H9 (cell line): Measurements from ENCODE around the gene ANKS1B. TPM values are rescaled to one million over a fixed set of nuclear protein-coding genes. Genes with fewer than 3 reads are reported as not detected.

Source experiments
- DNase-seq: peaks from one replicate; pipeline ENCODE4 v3.0.0-alpha.2; 2017
- H2AFZ ChIP-seq: one replicate; pipeline ENCODE4 v1.6.1; 2013; ENCODE audit warnings: mild to moderate bottlenecking, low read length, control low read depth, moderate library complexity
- H2AK5ac ChIP-seq: 2 replicates; pipeline ENCODE4 v1.6.1; 2013; ENCODE audit warnings: low read length, control low read depth, mixed read lengths; ENCODE audit not compliant: insufficient read length
- H2BK120ac ChIP-seq: one replicate; pipeline ENCODE4 v1.6.1; 2013; ENCODE audit warnings: low read depth, mild to moderate bottlenecking, low read length, control low read depth, inconsistent platforms; ENCODE audit not compliant: poor library complexity, severe bottlenecking
- H2BK12ac ChIP-seq: 2 replicates; pipeline ENCODE4 v1.6.1; 2013; ENCODE audit warnings: low read length, control low read depth, mixed read lengths, low read depth; ENCODE audit not compliant: insufficient read length
- H2BK15ac ChIP-seq: 2 replicates; pipeline ENCODE4 v1.6.1; 2013; ENCODE audit warnings: low read depth, low read length, control low read depth
- H2BK20ac ChIP-seq: one replicate; pipeline ENCODE4 v1.6.1; 2013; ENCODE audit warnings: low read depth, mild to moderate bottlenecking, low read length, control low read depth, inconsistent platforms; ENCODE audit not compliant: poor library complexity, severe bottlenecking
- H2BK5ac ChIP-seq: 2 replicates; pipeline ENCODE4 v1.6.1; 2013; ENCODE audit warnings: low read length, control low read depth, mixed read lengths; ENCODE audit not compliant: insufficient read length
- H3K14ac ChIP-seq: 2 replicates; pipeline ENCODE4 v1.6.1; 2013; ENCODE audit warnings: low read length, control low read depth; ENCODE audit not compliant: insufficient read depth
- H3K18ac ChIP-seq: 2 replicates; pipeline ENCODE4 v1.6.1; 2013; ENCODE audit warnings: low read depth, mild to moderate bottlenecking, mixed read lengths, low read length, control low read depth; ENCODE audit not compliant: insufficient read length
- H3K23ac ChIP-seq: 2 replicates; pipeline ENCODE4 v1.6.1; 2013; ENCODE audit warnings: low read length, control low read depth, mixed read lengths, low read depth; ENCODE audit not compliant: insufficient read length
- H3K23me2 ChIP-seq: 2 replicates; pipeline ENCODE4 v1.6.1; 2013; ENCODE audit warnings: low read depth, mild to moderate bottlenecking, mixed read lengths, low read length, control low read depth; ENCODE audit not compliant: insufficient read length, poor library complexity, severe bottlenecking
- H3K27ac ChIP-seq: 2 replicates; pipeline ENCODE4 v1.5.1; 2013; ENCODE audit warnings: low read length, control low read depth, mixed read lengths, low read depth; ENCODE audit not compliant: insufficient read length
- H3K27me3 ChIP-seq: 2 replicates; pipeline ENCODE4 v1.6.1; 2013; ENCODE audit warnings: low read length, control low read depth, inconsistent platforms; ENCODE audit not compliant: insufficient read depth
- H3K4ac ChIP-seq: 2 replicates; pipeline ENCODE4 v1.6.1; 2013; ENCODE audit warnings: low read depth, mild to moderate bottlenecking, control low read depth, inconsistent platforms, low read length, moderate library complexity
- H3K4me1 ChIP-seq: 2 replicates; pipeline ENCODE4 v1.6.1; 2013; ENCODE audit warnings: low read length, control low read depth, inconsistent platforms; ENCODE audit not compliant: insufficient read depth
- H3K4me2 ChIP-seq: 2 replicates; pipeline ENCODE4 v1.6.1; 2013; ENCODE audit warnings: low read length, control low read depth, mixed read lengths; ENCODE audit not compliant: insufficient read length, insufficient read depth
- H3K56ac ChIP-seq: 2 replicates; pipeline ENCODE4 v1.6.1; 2013; ENCODE audit warnings: low read depth, mild to moderate bottlenecking, mixed read lengths, low read length, control low read depth; ENCODE audit not compliant: insufficient read length
- H3K79me1 ChIP-seq: 2 replicates; pipeline ENCODE4 v1.6.1; 2013; ENCODE audit warnings: low read depth, mild to moderate bottlenecking, moderate library complexity, low read length, control low read depth, inconsistent platforms; ENCODE audit not compliant: insufficient read depth, poor library complexity, severe bottlenecking
- H3K79me2 ChIP-seq: 2 replicates; pipeline ENCODE4 v1.6.1; 2013; ENCODE audit warnings: low read length, control low read depth, inconsistent platforms; ENCODE audit not compliant: insufficient read depth
- H3K9ac ChIP-seq: 2 replicates; pipeline ENCODE4 v1.6.1; 2013; ENCODE audit warnings: low read length, control low read depth, mixed read lengths; ENCODE audit not compliant: insufficient read length; ENCODE audit errors: extremely low read depth
- H3K9me3 ChIP-seq: one replicate; pipeline ENCODE4 v1.6.1; 2013; ENCODE audit warnings: low read depth, low read length, inconsistent platforms; ENCODE audit not compliant: control insufficient read depth
- H3T11ph ChIP-seq: one replicate; pipeline ENCODE4 v1.6.1; 2013; ENCODE audit warnings: mild to moderate bottlenecking, low read length, control low read depth, inconsistent platforms
- H4K20me1 ChIP-seq: one replicate; pipeline ENCODE4 v1.6.1; 2013; ENCODE audit not compliant: control insufficient read depth, insufficient read length, insufficient read depth
- H4K5ac ChIP-seq: 2 replicates; pipeline ENCODE4 v1.6.1; 2013; ENCODE audit warnings: low read depth, mild to moderate bottlenecking, mixed read lengths, low read length, control low read depth; ENCODE audit not compliant: insufficient read length
- H4K8ac ChIP-seq: replicated peaks from 2 replicates; pipeline ENCODE4 v1.6.1; 2013; ENCODE audit warnings: low read length, control low read depth, mixed read lengths, low read depth; ENCODE audit not compliant: insufficient read length
- H4K91ac ChIP-seq: 2 replicates; pipeline ENCODE4 v1.6.1; 2013; ENCODE audit warnings: low read depth, mild to moderate bottlenecking, moderate library complexity, mixed read lengths, low read length, control low read depth; ENCODE audit not compliant: insufficient read length
- H3K27ac Mint-ChIP-seq, 3 experiments: 2 replicates in 2 of 3; 3 replicates in 1 of 3; pipeline ENCODE4 v1.8.0; 2020 to 2021; ENCODE audit warnings: mixed read lengths in 3 of 3, mild to moderate bottlenecking in 1 of 3, moderate library complexity in 1 of 3
- H3K27me3 Mint-ChIP-seq: 2 replicates; pipeline ENCODE4 v1.8.0; 2021; ENCODE audit warnings: low read depth, mild to moderate bottlenecking, moderate library complexity, mixed read lengths
- H3K36me3 Mint-ChIP-seq, 3 experiments: 2 replicates in 2 of 3; 3 replicates in 1 of 3; pipeline ENCODE4 v1.8.0; 2020 to 2021; ENCODE audit warnings: low read depth in 3 of 3, mixed read lengths in 3 of 3; ENCODE audit not compliant: insufficient read depth in 1 of 3
- H3K4me1 Mint-ChIP-seq, 2 experiments: 2 replicates each; pipeline ENCODE4 v1.8.0; 2020; ENCODE audit warnings: mixed read lengths in 2 of 2
- H3K4me3 Mint-ChIP-seq, 2 experiments: 2 replicates in 1 of 2; 3 replicates in 1 of 2; pipeline ENCODE4 v1.8.0; 2020 to 2021; ENCODE audit warnings: mild to moderate bottlenecking in 2 of 2, mixed read lengths in 2 of 2, moderate library complexity in 1 of 2
- H3K9me3 Mint-ChIP-seq, 2 experiments: 2 replicates in 1 of 2; 3 replicates in 1 of 2; pipeline ENCODE4 v1.8.0; 2020; ENCODE audit warnings: mild to moderate bottlenecking in 2 of 2, mixed read lengths in 2 of 2, moderate library complexity in 1 of 2
- CTCF ChIP-seq: fragments of 200-600 bp; sonication (generic); conservative IDR thresholded peaks from 3 replicates; pipeline ENCODE4 v1.8.0; 2021; ENCODE audit warnings: antibody characterized with exemption, mild to moderate bottlenecking
- WGBS: extraction: QIAGEN DNeasy Blood & Tissue Kit; methylation state at CpG from one replicate; pipeline ENCODE4 v1.1.7; 2013; ENCODE audit warnings: missing lambda C conversion rate, low lambda C conversion rate, mixed read lengths; ENCODE audit not compliant: insufficient read length; ENCODE audit errors: extremely low coverage; 5-methylcytosine and 5-hydroxymethylcytosine counted together
- total RNA-seq: library from RNA; stranded (reverse); gene quantifications from 2 replicates; pipeline ENCODE4 v1.2.1, GENCODE V29; 2021

Gene ANKS1B
- total RNA-seq, 1 experiment from 2014 or later = 4.1 TPM

GRCh38 chr12:99686142-99686541, 298.6 kb downstream of the ANKS1B start:
- no peak overlapping the region for H3K56ac ChIP-seq
- H3K18ac ChIP-seq = no peak overlapping the region
- no peak overlapping the region for H2AK5ac ChIP-seq
- H2BK5ac ChIP-seq = no peak overlapping the region
- H3K4me1 ChIP-seq = no peaks in the 10 kb centered on the region
- no peak overlapping the region for H3K23ac ChIP-seq
- Mint-ChIP-seq H3K4me1 (peaks cover 0 to under 1% of the 10 kb centered on the region in 2 experiments; a peak in 1 of 4 replicates), H3K36me3 (no peaks in the 10 kb centered on the region; a peak in 1 of 7 replicates), H3K9me3 (peaks cover 0 to 3% of the 10 kb centered on the region in 2 experiments; a peak in 2 of 5 replicates), H3K27me3 (no peaks in the 10 kb centered on the region), H3K4me3 (no peak overlapping the region), H3K27ac (no peak overlapping the region)
- no peaks in the 10 kb centered on the region for H3K27me3 ChIP-seq
- H4K8ac ChIP-seq = no peak overlapping the region
- no peaks in the 10 kb centered on the region for H3K79me1 ChIP-seq
- H4K91ac ChIP-seq = no peak overlapping the region
- H3T11ph ChIP-seq = no peak overlapping the region
- TF ChIP-seq CTCF = no peak
- no peak overlapping the region for H3K4me2 ChIP-seq
- H2BK120ac ChIP-seq = no peak overlapping the region
- no peak overlapping the region for H3K27ac ChIP-seq
- no peak overlapping the region for H3K14ac ChIP-seq
- H3K9me3 ChIP-seq = no peaks in the 10 kb centered on the region
- H4K20me1 ChIP-seq = no peaks in the 10 kb centered on the region
- H2AFZ ChIP-seq = no peak overlapping the region
- WGBS = no CpG with 5 or more reads among the region's 1 CpG
- H2BK12ac ChIP-seq = no peak overlapping the region
- H3K9ac ChIP-seq = no peak overlapping the region
- no peak overlapping the region for H3K4ac ChIP-seq
- H4K5ac ChIP-seq = no peak overlapping the region
- DNase-seq = no peak
- no peak overlapping the region for H2BK20ac ChIP-seq
- H3K79me2 ChIP-seq = no peaks in the 10 kb centered on the region
- H3K23me2 ChIP-seq = no peaks in the 10 kb centered on the region
- no peak overlapping the region for H2BK15ac ChIP-seq
